A673 (cell line): ENCODE data around the gene TARBP1.

Experiments used
- EZH2 ChIP-seq: fragments of 200-600 bp; sonication (generic); IDR thresholded peaks from 2 replicates; pipeline ENCODE4 v1.6.1; 2017; ENCODE audit warnings: borderline replicate concordance, low read depth, mild to moderate bottlenecking, mixed read lengths, antibody characterized with exemption, low read length; ENCODE audit not compliant: poor library complexity, severe bottlenecking
- TF ChIP-seq, protein P1 (sequence below): fragments of 300-800, 200-600 bp; sonication (generic); conservative IDR thresholded peaks from 2 replicates; pipeline ENCODE4 v1.5.1; 2017; ENCODE audit warnings: low read depth, mild to moderate bottlenecking, antibody characterized with exemption, low read length, moderate library complexity, mixed read lengths

DNA sequence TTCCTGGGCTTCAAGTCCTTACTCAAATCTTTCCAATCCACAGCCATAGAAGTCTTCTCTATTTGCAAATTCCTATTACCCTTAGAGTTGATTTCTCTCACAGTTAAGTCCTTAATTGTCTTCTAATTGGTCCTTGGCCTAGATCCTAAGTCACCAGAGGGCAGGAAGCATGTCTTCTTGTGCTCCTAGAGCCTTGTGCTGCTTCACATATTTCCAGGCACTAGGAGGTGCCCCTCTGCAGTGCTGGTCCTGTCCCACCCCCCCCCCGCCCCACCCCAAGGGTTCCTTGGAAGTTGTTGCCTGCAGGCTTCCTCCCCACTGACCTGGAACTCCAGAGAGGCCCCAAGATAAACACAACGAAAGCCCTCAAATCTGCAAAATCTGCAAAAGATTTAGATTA is 28.1 kb upstream of the TARBP1 start:
- TF ChIP-seq, protein P1, sequence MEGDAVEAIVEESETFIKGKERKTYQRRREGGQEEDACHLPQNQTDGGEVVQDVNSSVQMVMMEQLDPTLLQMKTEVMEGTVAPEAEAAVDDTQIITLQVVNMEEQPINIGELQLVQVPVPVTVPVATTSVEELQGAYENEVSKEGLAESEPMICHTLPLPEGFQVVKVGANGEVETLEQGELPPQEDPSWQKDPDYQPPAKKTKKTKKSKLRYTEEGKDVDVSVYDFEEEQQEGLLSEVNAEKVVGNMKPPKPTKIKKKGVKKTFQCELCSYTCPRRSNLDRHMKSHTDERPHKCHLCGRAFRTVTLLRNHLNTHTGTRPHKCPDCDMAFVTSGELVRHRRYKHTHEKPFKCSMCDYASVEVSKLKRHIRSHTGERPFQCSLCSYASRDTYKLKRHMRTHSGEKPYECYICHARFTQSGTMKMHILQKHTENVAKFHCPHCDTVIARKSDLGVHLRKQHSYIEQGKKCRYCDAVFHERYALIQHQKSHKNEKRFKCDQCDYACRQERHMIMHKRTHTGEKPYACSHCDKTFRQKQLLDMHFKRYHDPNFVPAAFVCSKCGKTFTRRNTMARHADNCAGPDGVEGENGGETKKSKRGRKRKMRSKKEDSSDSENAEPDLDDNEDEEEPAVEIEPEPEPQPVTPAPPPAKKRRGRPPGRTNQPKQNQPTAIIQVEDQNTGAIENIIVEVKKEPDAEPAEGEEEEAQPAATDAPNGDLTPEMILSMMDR, result no peak
- no peak for TF ChIP-seq EZH2
